Raji (cell line): ENCODE results near the gene SRF.

ENCODE experiments used
- POLR2A ChIP-seq: IDR thresholded peaks from 2 replicates; pipeline ENCODE4 v1.6.1; 2011; ENCODE audit warnings: low read depth, low read length, control low read depth; ENCODE audit not compliant: insufficient read depth

SRF gene

GRCh38 chr6:43186706-43187105 is 15.6 kb downstream of the SRF start:
- no peak for TF ChIP-seq POLR2A

GRCh38 chr6:43187821-43188220 is 16.8 kb downstream of the SRF start:
- TF ChIP-seq POLR2A, result no peak

GRCh38 chr6:43188426-43188825 is 17.4 kb downstream of the SRF start:
- no peak for TF ChIP-seq POLR2A

GRCh38 chr6:43189776-43190304 is 18.8 kb downstream of the SRF start:
- no peak for TF ChIP-seq POLR2A

- TF ChIP-seq POLR2A, result no peak
These were observed 21.8 kb downstream of the SRF start for GRCh38 chr6:43192911-43193310.

- TF ChIP-seq POLR2A, result no peak
These were observed 22.9 kb downstream of the SRF start for GRCh38 chr6:43193929-43194328.

GRCh38 chr6:43196337-43196736 is 25.3 kb downstream of the SRF start:
- TF ChIP-seq POLR2A, result no peak

GRCh38 chr6:43199912-43200311 is 28.8 kb downstream of the SRF start:
- TF ChIP-seq POLR2A, result no peak

- TF ChIP-seq POLR2A, result no peak
These were observed 29.5 kb downstream of the SRF start for GRCh38 chr6:43200541-43200940.

- no peak for TF ChIP-seq POLR2A
These were observed 31.4 kb downstream of the SRF start for GRCh38 chr6:43202451-43202850.

GRCh38 chr6:43203029-43203717 is 32.1 kb downstream of the SRF start:
- TF ChIP-seq POLR2A, result no peak

GRCh38 chr6:43203718-43204095 is 32.6 kb downstream of the SRF start:
- TF ChIP-seq POLR2A, result no peak

- no peak for TF ChIP-seq POLR2A
These were observed 33.4 kb downstream of the SRF start for GRCh38 chr6:43204271-43205105.

- TF ChIP-seq POLR2A, result no peak
These were observed 34.8 kb downstream of the SRF start for GRCh38 chr6:43205849-43206248.

- TF ChIP-seq POLR2A, result no peak
These were observed 36.2 kb downstream of the SRF start for GRCh38 chr6:43207286-43207685.

- no peak for TF ChIP-seq POLR2A
These were observed 40.9 kb downstream of the SRF start for GRCh38 chr6:43211955-43212354.

GRCh38 chr6:43213431-43213830 is 42.4 kb downstream of the SRF start:
- TF ChIP-seq POLR2A, result no peak

GRCh38 chr6:43215066-43215465 is 44.0 kb downstream of the SRF start:
- no peak for TF ChIP-seq POLR2A
